HG03460 (cell line): ENCODE data around the gene SCN7A.
"Not testable (repeated sequence)": the region's sequence is repeated elsewhere in the genome, so short reads cannot be mapped to it uniquely, and the experiment has no call there.

Experiments used
- ATAC-seq: cut with Tn5 transposase; IDR thresholded peaks from one replicate; pipeline ENCODE4 v1.9.1; 2021; ENCODE audit not compliant: unreplicated experiment

Gene SCN7A

DNA sequence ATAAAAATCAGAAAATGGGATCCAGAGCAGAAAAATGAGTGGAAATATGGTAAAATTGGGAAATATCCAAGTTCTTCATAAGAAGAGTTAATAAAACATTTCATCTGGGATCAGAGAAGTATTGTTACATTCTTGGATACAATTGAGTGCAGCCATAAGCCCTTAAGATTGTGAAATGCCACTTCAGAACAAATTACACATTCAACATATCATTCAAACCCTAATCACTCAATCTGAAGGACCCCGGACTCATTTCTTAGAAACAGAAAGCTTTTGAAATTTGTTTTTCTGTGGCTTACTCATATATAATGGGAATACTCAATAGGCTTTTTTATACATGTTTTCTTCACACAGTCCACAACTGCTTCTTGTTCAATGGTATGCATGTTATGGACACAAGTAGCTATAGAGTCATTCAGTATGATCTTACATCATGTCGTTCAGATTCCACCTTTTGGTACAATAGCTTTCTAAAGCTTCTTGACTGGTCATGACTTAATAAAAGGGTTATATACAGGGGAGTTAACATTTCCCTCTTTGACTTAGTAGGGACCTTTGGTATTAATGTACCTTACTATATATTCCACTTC, 39.9 kb downstream of the SCN7A start:
- no peak for ATAC-seq

DNA sequence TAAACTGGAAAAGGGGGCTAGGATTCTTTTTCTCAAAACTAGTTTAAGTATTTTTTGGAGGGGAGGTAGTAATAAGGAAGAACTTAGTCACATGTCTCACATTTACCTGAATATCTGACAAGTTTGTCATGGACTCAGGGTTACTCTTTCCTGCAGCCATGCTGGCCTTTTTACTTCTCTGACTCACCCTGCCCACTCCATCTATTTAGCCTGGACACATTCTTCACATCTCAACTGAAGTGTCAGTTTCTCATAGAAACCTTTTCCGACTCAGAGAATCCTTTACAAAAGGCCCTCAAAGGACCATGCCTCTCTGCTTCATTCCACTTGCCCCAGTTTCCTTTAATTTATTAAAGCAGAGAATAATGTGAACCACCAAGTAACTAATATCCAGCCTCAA, 42.6 kb downstream of the SCN7A start:
- ATAC-seq = no peak

DNA sequence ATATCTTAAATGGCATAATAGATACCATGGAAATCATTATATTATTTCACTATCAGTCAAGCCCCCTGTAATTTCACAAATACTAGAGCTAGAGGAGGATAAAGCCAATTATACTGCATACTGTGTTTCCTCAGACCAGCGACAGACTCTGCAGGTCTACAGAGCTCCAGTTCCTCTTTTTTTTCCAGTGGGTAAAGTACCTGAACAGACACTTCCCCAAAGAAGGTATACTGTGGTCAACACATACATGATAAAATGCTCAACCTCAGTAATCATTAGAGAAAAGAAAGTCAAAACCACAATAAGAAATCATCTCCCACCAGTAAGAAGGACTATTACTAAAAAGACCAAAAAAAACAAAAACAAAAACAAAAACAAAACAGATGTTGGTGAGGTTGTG, 44.6 kb downstream of the SCN7A start:
- ATAC-seq = peak; percentile 85

DNA sequence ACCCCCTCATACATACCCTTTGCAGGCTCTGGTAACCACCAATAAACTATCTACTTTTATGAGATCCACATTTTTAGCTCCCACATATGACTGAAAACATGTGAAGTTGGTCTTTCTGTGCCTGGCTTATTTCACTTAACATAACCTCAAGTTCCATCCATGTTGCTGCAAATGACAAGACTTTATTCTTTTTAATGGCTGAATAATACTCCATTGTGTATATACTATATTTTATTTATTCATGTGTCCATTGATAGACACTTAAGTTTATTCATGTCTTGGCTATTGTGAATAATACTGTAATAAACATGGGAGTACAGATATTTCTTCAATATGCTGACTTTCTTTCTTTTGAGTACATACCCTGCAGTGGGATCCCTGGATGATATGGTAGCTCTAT, 45.9 kb downstream of the SCN7A start:
- ATAC-seq = no peak

DNA sequence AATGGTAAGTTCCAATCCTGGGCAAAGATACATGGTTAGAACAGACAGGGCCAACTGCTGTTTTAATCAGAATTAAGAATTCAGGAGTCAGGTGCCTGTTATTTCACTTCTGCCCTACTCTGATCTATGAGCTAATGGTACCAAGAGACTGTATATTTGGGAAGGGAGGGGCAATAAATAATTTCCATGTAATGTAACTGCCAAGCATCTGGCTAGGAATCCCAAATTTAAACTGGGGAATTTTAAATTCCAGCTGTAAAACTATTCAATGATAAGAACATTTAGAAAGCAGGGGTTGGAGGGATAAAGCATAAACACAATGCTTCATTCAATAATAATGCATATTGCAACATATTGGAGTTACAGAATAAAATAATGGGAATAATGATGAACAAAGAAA, 49.7 kb downstream of the SCN7A start:
- no peak for ATAC-seq

DNA sequence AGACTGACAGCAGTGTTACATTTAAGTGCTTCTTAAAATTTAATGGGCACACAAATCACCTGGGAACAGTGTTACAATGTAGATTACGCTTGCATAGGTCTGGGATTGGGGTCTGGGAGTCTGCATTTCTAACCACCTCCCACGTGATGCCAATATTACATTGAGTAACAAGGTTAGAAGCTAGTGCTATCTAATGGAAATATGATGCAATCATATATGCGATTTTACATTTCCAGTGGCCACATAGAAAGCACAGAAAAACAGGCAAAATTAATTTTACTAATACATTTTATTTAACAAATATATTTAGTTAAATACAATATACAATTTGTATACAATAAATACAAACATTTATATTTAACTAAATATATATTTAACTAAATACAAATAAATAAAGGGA, 53.7 kb downstream of the SCN7A start:
- no peak for ATAC-seq

DNA sequence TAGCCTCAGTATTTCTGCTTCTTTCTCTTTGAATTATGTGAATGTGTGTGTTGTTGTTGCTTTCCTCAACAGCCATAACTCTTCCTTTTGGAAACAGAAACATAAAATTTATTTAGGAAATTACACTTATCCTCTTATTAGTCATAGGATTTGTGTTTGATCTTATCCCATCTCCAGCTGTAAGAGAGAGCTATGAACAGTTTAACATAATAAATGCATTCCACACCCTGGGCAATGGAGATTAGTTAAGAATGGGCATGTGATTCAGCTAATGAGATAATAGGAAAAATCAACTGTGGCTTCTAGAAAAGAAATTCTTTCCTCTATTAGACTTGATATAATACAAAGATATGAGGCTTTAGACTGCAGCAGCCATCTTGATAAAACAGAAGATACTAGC, 55.0 kb downstream of the SCN7A start:
- ATAC-seq = no peak

DNA sequence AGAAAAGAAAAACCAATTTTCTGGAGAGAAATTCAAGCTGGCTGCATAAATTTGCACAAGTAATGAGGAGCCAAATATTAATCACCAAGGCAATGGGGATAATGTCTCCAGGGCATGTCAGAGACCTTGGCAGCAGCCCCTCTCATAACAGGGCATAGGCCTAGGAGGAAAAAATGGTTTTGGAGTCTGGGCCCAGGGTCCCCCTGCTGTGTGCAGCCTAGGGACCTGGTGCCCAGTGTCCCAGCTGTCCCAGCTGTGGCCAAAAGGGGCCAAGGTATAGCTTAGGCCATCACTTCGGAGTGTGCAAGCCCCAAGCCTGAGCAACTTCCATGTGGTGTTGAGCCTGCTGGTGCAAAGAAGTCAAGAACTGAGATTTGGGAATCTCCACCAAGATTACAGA, 57.1 kb downstream of the SCN7A start:
- no peak for ATAC-seq

DNA sequence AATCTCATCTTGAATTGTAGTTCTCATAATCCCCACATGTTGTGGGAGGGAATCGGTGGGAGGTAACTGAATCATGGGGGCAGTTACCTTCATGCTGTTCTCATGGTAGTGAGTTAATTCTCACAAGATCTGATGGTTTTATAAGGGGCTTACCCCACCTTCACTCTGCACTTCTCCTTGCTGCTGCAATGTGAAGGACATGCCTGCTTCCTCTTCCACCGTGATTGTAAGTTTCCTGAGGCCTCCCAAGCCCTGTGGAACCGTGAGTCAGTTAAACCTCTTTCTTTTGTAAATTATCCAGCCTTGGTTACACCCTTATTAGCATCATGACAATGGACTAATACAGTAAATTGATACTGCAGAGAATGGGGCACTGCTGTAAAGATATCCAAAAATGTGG, 57.9 kb downstream of the SCN7A start:
- no peak for ATAC-seq

DNA sequence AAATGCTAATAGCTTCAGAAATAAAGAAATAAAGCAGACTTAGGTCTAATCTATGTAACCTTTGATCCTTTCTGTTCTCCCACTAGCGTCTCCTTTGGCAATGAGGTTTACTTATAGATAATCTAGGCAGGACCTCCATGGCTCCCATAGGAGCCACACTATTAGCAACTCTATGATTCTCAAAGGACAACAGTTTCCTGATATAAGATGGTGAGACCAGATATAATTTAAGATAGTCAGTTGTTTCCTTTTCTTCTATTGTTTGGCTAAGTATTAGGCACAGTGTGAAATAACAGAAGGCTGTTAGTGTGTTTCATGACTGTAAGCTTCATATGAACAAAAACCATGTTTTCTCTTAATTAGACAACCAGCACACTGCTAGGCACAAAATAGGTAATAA, 59.6 kb downstream of the SCN7A start:
- ATAC-seq = no peak

DNA sequence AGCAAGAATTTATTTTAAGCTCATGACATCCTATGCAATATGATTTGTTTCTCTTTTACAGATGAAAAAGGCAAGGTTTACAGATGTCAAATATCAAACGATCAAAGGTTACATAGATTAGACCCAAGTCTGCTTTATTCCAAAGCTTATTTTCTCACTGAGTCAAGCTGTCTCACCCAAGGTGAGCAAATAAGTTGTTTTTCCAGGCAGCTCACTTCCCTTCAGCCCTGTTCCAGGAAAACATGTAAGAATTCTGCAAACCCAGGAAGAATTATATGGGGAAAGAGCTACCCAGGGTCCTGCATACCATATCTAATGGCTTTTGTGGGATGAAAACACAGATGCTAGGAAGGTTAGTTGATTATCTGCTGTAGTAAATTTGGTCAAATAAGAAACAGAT, 60.6 kb downstream of the SCN7A start:
- ATAC-seq = no peak

DNA sequence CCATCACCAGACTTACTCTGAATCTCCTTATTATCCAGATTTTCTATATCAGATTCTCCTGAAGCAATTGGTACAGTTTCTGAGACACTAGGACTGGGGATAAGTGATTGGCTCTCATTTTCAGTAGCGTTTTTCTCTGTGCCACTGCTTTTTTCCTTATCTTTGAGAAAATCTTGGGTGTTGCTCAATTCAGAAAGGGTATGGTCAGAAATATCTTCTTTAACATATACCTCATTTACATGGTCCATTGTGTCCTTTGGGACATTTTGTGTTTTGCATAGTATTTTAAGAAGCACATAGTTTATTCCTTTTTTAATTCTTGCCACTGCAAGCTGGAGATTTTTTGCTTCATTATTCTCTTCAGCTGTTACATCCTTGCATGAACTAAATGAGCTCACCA, 61.7 kb downstream of the SCN7A start:
- no peak for ATAC-seq

DNA sequence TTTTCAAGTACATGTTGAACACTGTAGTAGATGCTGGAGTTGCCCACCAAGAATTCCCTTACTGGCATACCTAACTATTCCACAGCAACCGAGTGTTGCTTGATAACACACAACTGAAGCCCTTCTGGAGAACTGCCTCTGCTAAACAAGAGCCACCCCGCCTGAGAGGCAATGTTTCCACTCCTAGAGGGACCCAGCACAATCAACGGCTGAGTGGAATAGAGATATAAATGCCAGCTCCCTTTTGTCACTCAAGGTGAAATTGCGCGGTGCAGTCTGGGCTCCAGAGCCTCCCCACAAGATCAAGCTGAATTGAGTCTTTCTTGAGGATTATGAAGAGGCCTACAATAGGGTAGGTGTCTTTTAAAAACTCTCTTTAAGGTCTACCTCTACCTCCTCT, 69.2 kb downstream of the SCN7A start:
- no peak for ATAC-seq

DNA sequence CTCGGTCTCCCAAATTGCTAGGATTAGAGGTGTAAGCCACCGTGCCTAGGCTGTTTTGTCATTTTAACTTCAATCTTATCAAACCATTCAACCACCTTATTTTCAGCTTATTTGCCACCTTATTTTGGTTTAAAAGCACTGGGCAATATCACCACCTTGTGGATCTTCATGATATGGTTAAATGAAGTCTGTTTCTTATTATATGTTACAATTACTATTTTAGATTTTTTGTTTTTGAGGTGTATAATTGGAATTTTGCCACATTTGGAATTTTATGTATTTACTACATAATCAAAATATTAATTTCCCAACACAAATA, 74.5 kb downstream of the SCN7A start:
- no peak for ATAC-seq

DNA sequence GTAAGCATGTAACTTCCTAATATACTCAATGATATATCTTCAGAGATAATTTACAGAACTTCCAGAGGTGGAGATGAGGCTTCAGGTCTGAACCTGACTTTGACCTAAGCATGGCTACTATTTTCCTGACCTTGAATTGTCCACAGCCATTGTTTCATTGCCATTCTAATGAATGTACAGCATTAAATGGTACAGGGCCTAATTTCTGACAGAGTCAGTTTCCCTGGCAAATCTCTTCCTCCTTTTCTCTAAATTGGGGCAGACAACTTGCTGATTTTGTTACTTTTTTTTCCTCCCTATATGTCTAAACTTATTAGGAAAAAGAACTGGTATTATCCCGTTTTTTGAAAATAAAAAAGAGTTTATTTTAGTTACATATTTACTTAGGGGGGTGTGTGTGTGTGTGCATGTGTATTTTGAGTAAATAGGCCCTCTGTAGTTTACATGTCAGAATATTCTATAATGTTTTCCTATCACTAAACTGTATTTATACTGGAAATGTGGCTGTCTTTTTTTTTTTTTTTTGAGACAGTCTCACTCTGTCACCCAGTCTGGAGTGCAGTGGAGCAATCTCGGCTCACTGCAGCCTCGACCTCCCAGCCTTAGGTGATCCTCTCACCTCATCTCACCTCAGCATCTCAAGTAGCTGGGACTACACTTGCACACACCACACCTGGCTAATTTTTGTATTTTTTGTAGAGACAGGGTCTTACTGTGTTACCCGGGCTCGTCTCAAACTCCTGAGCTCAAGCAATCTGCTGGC, 75.0 kb downstream of the SCN7A start:
- no peak for ATAC-seq

DNA sequence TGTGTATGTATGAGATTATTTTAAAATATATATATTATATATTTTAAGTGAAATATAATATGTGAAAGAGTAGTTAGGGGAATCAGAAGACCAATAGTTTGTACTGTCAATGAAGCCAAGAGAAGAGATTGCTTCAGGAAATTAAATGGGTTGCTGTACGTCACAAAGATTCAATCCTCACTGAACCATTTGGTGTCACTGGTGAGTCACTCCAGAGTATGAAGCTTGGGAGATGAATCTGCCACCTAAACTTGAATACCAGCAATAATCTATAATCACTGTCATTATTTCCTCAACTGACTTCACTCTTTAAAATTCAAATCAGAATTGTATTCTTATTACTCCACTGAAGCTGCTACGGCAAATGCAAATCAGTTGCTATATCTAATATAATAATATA, 76.4 kb downstream of the SCN7A start:
- ATAC-seq = no peak

DNA sequence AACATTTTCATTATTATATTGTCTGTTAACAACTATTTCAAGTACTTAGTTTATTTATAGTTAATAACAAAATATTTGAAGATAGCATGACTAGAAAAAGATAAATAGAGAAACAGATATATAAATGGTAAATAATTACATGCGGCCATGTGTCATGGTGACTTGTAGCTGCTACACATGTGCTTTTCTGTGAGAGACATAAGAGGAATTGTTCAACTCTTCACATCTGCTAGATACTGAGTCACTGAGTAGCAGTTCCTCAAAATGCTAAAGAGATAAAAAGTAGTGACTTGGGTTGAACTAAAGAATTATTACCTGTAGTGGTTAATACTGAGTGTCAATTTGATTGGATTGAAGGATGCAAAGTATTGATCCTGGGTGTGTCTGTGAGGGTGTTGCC, 80.8 kb downstream of the SCN7A start:
- no peak for ATAC-seq

DNA sequence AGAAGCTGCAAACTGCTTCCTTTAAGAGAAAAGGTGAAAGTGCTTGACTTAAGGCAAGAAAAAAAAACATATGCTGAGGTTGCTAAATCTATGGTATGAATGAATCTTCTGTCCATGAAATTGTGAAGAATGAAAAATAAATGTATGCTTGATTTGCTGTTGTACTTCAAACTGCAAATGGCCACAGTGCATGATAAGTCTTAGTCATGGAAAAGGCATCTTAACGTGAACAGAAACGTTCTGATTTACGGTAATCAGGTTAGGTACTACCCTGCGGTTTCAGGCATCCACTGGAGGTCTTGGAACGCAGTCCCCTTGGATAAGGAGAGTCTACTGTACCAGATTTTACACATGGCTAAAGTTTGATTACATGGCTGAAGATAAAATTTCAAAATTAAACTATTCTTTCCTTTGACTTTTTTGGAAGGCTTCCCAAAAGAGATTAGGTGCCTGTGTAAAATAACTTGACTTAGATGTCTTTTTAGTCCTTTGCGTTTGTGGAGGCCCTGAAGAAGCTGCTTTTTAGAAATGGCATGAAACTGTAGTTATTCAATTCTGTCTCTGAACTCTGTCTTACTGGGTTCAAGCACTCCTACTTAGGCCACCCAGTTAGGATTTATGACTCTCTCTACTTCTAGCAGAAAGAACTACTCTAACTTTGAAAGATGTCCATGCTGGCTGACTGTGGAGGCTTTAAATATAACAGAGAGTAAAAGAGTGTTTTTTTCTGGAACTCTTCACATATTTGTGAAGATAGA, 82.4 kb downstream of the SCN7A start:
- no peak for ATAC-seq

DNA sequence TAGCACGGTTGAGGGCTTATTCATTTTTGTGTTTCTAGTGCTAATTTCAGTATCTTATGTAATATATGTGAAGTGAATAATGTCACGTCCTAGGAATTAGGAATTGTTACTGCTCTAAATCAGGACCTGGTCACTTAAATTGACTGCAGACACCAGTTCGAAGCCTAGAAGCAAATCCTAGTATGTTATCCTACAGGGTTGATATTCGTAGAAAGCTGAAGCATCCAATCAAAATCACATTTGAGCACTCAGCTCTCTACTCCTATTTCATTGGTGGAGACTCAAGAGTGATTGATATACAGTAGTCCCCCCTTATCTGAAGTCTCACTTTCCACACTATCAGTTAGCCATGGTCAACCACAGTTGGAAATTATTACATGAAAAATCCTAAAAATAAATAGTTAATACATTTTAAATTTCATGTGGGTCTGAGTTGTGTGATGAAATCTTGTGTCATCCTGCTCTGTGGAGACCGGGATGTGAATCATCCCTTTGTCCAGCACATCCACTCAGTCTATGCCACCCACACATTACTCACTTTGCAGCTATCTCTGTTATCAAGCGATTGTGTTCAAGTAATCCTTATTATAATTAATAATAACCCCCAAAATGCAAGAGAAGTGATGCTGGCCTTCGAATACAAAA, 83.1 kb downstream of the SCN7A start:
- ATAC-seq = no peak

DNA sequence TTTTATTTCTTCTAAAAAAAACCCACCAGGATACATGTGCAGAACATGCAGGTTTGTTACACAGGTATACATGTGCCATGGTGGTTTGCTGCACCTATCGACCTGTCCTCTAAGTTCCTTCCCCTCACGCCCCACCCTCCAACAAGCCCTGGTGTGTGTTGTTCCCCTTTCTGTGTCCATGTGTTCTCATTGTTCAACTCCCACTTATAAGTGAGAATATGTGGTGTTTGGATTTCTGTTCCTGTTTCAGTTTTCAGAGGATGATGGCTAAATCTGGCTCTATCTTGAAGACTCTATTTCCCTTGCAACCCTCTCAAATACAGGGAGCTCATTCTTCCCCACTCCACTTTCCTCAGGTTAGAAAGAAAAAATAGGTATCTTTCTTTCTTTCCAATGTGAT, 86.3 kb downstream of the SCN7A start:
- ATAC-seq = not testable (repeated sequence)

DNA sequence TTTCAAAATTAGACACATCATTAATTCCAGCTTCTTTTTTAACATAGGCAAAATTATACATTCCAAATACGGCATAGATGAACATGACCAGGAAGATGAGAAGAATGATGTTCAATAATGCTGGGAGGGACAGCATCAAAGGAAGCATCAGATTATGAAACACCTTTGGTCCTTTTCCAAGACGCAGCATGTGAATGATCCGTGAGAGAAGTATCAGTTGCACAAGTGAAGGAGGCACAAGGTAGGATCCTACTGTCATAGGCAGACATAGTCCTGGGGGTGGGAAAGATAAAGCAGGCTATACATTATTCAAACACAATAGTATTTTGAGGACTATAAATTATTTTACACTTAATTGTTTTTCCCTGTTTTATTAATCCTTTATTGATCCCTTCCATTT, 87.7 kb downstream of the SCN7A start:
- no peak for ATAC-seq

DNA sequence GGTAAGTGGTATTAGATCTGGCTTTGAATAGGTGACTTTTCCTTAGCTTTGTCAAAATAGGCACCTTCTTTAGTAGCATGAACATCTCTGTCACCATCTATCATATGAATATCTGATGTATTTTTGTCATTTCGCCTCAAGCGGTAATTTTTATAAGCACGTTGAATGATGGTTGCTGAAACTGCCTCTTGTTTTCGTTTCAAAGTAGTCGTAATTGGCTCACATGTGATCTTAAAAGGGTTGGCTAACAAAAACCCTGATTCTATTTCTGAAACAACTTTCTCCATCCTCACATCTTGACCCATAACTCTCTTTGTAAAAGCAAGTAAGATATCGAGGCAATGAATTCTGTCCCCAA, 88.5 kb downstream of the SCN7A start:
- ATAC-seq = no peak
